Testis (tissue), 3 donors: ENCODE measurements around the gene PRXL2C. TPM values are rescaled to one million over a fixed set of nuclear protein-coding genes. Genes with fewer than 3 reads are reported as not detected.

Source experiments
- DNase-seq: peaks from one replicate; pipeline ENCODE4 v3.0.0-alpha.2; 2019
- H3K27ac ChIP-seq, 2 donors: fragments of 200-600 bp; sonication (generic); one replicate each; pipeline ENCODE4 v1.5.1; 2019
- H3K27me3 ChIP-seq: fragments of 200-600 bp; sonication (generic); one replicate; pipeline ENCODE4 v1.5.1; 2019
- H3K36me3 ChIP-seq: fragments of 200-600 bp; sonication (generic); one replicate; pipeline ENCODE4 v1.5.1; 2017; ENCODE audit warnings: low read depth; ENCODE audit errors: missing control alignments
- H3K4me1 ChIP-seq: fragments of 200-600 bp; sonication (generic); one replicate; pipeline ENCODE4 v1.5.1; 2019
- H3K4me3 ChIP-seq, 2 donors: fragments of 200-600 bp; sonication (generic); one replicate each; pipeline ENCODE4 v1.5.1; 2017 to 2019
- H3K9me3 ChIP-seq: fragments of 200-600 bp; sonication (generic); one replicate; pipeline ENCODE4 v1.5.1; 2017
- POLR2A ChIP-seq: fragments of 450-650 bp; IDR thresholded peaks from one replicate; pipeline ENCODE4 v1.6.1; 2017; ENCODE audit warnings: antibody characterized with exemption, mild to moderate bottlenecking, moderate library complexity
- WGBS, 2 donors: methylation state at CpG; one replicate each; pipeline ENCODE4 v1.1.5; 2018; 5-methylcytosine and 5-hydroxymethylcytosine counted together
- intact Hi-C: fragments of 100-400 bp; cut with DNase I; formaldehyde crosslinking; loops from one replicate; pipeline ENCODE4 v1.15.1; 2023; ENCODE audit warnings: low total_unique reads
- polyA plus RNA-seq: library from polyadenylated mRNA; stranded (reverse); fragments of 350-450 nt; fragmentation: Illumina TruSeq; extraction: RNeasy Lipid Tissue Mini Kit (QIAGEN cat#74804); gene quantifications from one replicate; pipeline ENCODE4 v1.2.3, GENCODE V29; 2014; ENCODE audit warnings: low read depth, low replicate concordance; ENCODE audit not compliant: insufficient read depth
- total RNA-seq, 2 donors: library from RNA; depleted of rRNA; stranded (reverse); fragments of >200 nt; gene quantifications; one replicate each; pipeline ENCODE4 v1.2.3, GENCODE V29; 2016
- TF ChIP-seq, protein P1 (sequence below), 3 experiments: fragments of 450-650 bp in 2 of 3; fragments of 200-600 bp in 1 of 3; sonication (generic) in 1 of 3; IDR thresholded peaks; one replicate each; pipeline ENCODE4 v1.5.1; 2016 to 2019; ENCODE audit warnings: antibody characterized with exemption in 3 of 3, mild to moderate bottlenecking in 2 of 3, moderate library complexity in 1 of 3

The PRXL2C gene
- total and polyA plus RNA-seq, 3 donors from 2014 or later, result 12.8 to 17.5 (median 15.8) TPM

DNA sequence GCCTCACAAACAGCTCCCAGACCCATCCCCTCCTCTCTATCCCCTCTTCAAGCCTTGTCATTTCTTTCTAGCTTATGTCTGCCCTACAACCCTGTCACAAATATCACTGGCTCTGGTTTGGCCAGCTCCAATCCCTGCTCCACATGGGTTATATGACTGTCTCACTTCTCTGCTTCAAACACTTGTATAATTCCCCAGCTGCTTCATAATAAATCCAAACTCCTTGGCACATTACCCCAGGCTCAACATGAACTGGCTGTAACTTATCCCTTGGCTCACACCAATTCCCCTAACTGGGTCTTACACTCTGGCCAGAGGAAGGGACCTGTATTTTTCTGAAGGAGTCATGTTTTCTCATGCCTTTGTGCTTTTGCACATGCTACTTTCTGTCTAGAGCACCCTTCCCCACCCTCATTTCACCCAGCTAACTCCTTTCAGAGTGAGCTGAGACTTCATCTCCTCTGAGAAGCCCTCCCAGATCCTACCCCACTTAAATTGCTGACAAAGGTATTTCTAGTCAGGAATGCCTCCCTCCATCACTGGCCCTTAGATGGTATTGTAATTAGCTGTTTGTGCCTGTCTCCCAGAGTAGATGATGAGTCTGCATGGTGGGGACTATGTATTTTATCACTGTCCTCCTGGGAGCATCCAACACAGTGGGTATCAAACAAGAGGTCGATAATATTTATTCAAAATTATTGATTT lies 5.3 kb downstream of the PRXL2C start:
- intact Hi-C loops, result no loop called here
- no peaks in the 10 kb centered on the region for H3K36me3 ChIP-seq

DNA sequence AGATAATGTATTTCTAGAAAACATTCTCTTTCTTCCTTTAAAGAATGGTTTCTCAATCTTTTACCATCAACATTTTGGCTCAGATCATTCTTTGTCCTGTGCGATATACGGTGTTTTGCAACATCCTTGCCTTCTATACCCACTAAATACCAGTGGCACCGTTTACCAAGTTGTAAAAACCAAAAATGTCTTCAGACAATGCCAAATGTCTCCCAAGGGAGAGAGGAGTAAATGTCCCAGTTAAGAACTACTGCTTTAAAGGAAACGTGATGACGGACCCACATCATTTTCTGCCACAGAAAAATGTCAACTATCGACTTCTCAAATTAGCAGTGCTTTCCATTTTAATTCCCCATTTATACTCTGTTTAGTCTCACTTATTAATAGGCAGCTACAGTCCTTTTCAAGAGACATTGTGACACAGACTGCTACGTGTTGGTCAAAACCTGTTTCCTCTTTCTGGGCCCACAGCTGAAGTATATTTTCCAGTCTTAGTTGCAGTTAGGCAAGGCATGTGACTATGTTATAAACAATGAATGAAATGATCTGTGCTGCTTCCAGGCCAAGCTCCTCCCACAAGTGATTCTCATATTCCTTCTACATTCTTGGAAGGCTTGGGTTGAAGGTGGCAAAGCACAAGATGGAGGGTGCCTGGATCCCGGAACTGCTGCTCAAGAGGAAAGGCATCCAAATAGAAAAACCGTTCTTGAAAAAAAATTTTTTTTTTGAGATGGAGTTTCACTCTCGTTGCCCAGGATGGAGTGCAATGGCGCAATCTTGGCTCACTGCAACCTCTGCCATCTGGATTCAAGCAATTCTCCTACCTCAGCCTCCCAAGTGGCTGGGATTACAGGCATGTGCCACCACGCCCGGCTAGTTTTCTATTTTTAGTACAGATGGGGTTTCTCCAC lies 8.8 kb downstream of the PRXL2C start:
- Histone ChIP-seq H3K4me1 (no peaks in the 10 kb centered on the region), H3K9me3 (no peaks in the 10 kb centered on the region), H3K36me3 (no peaks in the 10 kb centered on the region), H3K4me3 (no peak overlapping the region), H3K27me3 (no peaks in the 10 kb centered on the region), H3K27ac (no peak overlapping the region)
- intact Hi-C loops, result no loop called here
- 78 to 86% methylated on average over 13 of the region's 13 CpGs for WGBS, 2 donors
- no peak for DNase-seq
- TF ChIP-seq, protein P1, sequence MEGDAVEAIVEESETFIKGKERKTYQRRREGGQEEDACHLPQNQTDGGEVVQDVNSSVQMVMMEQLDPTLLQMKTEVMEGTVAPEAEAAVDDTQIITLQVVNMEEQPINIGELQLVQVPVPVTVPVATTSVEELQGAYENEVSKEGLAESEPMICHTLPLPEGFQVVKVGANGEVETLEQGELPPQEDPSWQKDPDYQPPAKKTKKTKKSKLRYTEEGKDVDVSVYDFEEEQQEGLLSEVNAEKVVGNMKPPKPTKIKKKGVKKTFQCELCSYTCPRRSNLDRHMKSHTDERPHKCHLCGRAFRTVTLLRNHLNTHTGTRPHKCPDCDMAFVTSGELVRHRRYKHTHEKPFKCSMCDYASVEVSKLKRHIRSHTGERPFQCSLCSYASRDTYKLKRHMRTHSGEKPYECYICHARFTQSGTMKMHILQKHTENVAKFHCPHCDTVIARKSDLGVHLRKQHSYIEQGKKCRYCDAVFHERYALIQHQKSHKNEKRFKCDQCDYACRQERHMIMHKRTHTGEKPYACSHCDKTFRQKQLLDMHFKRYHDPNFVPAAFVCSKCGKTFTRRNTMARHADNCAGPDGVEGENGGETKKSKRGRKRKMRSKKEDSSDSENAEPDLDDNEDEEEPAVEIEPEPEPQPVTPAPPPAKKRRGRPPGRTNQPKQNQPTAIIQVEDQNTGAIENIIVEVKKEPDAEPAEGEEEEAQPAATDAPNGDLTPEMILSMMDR (IDR thresholded peaks at IDR 0.05), result no peak
- TF ChIP-seq POLR2A, result no peak

More for the DNA sequence above, 5.3 kb downstream of the PRXL2C start:
- Histone ChIP-seq H3K27me3 (no peaks in the 10 kb centered on the region), H3K9me3 (no peaks in the 10 kb centered on the region), H3K4me3 (no peak overlapping the region), H3K27ac (no peak overlapping the region), H3K4me1 (peaks cover 5% of the 10 kb centered on the region)
- DNase-seq, result no peak
- TF ChIP-seq POLR2A, result no peak
- TF ChIP-seq, protein P1 (IDR thresholded peaks at IDR 0.05), result no peak
- WGBS, 2 donors, result 90 to 97% methylated on average over 1 of the region's 1 CpG

DNA sequence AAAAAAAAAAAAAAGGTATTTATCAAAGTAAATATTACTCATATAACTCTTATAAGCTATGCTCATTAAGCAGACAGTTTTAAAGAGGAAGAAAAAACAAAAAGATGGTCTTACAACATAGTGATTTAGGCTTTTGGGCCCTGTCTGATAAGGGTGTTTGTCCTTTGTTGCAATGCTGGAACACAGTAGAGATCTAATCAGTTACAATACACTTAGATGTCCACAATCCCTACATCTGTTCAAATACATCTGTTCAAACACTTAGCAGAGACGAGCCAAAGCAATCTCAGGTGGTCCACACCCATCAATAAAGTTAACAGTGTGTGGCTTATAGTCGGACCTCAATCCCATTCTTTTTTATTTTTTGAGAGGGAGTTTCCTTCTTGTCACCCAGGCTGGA lies 11.0 kb downstream of the PRXL2C start:
- no peaks in the 10 kb centered on the region for H3K4me1 ChIP-seq
- no peak overlapping the region for H3K4me3 ChIP-seq
- intact Hi-C loops, result no loop called here
- H3K36me3 ChIP-seq, result no peaks in the 10 kb centered on the region
- WGBS, 2 donors, result 80 to 95% methylated on average over 2 of the region's 2 CpGs
- no peaks in the 10 kb centered on the region for H3K27me3 ChIP-seq
- no peak for DNase-seq
- H3K27ac ChIP-seq, result no peak overlapping the region
- H3K9me3 ChIP-seq, result no peaks in the 10 kb centered on the region
- TF ChIP-seq POLR2A, result no peak

DNA sequence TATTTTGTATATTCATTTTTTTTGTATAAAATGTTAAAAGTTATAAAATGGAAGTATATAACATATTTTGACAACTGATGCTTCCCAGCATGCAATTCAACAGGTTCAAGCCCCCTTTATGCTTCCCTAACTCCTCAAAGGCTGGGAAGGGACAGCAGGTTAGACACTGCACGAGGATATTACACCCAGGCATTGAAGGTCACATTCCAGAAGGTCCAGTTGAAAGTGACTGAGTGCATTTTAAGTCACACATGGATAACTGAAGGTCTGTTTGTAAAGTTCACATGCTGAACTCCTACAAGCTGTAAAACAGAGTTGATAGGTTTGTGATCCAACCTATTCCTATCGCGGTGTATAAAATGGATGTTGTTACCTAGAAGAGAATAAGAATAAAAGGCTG lies 13.6 kb downstream of the PRXL2C start:
- Histone ChIP-seq H3K36me3 (no peaks in the 10 kb centered on the region), H3K27ac (no peak overlapping the region), H3K27me3 (no peaks in the 10 kb centered on the region), H3K4me1 (no peaks in the 10 kb centered on the region), H3K4me3 (no peak overlapping the region), H3K9me3 (no peaks in the 10 kb centered on the region)
- WGBS, 2 donors, result 72 to 75% methylated on average over 3 of the region's 3 CpGs
- no peak for TF ChIP-seq POLR2A
- TF ChIP-seq, protein P1 (IDR thresholded peaks at IDR 0.05), result no peak
- intact Hi-C loops, result no loop called here
- no peak for DNase-seq

DNA sequence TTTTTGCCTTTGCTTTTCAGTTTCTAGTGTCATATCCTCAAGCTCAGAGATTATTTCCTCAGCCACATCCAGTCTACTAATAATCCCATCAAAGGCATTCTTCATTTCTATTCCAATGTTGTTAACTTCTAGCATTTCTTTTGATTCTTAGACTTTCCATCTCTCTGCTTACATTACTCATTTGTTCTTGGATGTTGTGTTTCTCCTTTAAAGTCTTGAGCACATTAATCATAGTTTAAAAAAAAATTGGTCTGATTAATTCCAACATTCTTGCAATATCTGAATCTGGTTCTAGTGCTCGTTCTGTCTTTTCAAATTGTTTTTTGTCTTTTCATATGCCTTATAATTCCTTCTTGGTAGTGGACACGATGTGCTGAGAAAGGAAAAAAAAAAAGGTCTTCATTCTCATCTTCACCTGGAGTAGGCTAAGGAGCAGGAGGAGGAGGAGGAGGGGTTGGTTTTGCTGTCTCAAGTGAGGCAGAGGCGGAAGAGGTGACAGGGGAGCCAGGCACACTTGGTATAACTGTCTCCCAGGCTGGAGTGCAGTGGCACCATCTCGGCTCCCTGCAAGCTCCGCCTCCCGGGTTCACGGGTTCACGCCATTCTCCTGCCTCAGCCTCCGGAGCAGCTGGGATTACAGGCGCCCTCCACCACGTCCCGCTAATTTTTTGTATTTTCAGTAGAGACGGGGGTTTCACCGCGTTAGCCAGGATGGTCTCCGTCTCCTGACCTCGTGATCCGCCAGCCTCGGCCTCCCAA lies 16.3 kb downstream of the PRXL2C start:
- Histone ChIP-seq H3K27ac (no peak overlapping the region), H3K4me3 (no peak overlapping the region), H3K9me3 (no peaks in the 10 kb centered on the region), H3K36me3 (no peaks in the 10 kb centered on the region), H3K27me3 (no peaks in the 10 kb centered on the region), H3K4me1 (no peaks in the 10 kb centered on the region)
- intact Hi-C loops, result no loop called here
- no peak for TF ChIP-seq POLR2A
- TF ChIP-seq, protein P1 (IDR thresholded peaks at IDR 0.05), result no peak
- DNase-seq, result no peak
- WGBS, 2 donors, result 54 to 57% methylated on average over 19 of the region's 19 CpGs
